Renal pelvis (tissue), 4 donors: ENCODE measurements around the gene FANCF. TPM values are rescaled to one million over a fixed set of nuclear protein-coding genes. Genes with fewer than 3 reads are reported as not detected.

Source experiments
- DNase-seq: peaks from one replicate; pipeline ENCODE4 v3.0.0-alpha.2; 2013
- polyA plus RNA-seq, 3 donors: library from polyadenylated mRNA; unstranded; fragments of 120-200 nt; gene quantifications; one replicate each; pipeline ENCODE4 v1.2.1, GENCODE V29; 2013; ENCODE audit not compliant: insufficient read length in 3 of 3

The FANCF gene
- polyA plus RNA-seq, 3 donors: 18.2 to 20.4 (median 18.5) TPM

DNA sequence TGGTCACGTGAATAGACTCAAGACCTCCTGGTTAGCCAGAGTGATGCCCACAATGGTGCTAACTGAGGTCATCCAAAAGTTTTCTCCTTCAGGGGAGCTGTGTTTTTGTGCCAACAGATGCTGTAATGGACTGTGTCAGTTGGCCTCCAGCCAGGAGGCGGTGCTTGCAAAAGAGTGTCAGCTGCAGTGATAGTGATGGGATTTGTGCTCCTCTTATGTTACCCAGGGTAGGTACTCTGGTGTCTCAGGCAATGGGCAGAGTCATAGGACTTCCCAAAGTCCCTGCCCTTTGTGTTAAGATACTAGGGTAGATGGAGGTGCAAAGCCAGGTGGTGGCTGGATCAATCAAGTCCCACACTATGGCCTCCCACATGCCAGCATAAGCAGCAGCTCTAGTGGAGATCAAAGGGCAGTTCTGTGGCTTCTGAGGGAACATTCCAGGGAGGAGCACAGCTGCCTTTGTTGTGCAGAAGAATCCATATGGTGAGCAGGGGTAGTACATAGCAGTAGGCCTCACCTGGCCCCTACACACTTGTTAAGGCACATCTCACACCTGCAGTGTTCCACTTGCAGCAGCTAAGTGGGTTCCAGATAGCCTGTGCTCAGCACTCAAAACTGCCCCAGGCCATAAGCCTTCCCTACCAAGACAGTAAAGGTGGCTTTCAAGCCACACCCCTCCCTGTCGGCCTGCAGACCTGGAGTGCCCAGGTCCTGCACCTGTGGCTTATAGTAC is 9.4 kb upstream of the FANCF start:
- DNase-seq: no peak

GRCh38 chr11:22633354-22633902 is 7.8 kb upstream of the FANCF start:
- DNase-seq: no peak

DNA sequence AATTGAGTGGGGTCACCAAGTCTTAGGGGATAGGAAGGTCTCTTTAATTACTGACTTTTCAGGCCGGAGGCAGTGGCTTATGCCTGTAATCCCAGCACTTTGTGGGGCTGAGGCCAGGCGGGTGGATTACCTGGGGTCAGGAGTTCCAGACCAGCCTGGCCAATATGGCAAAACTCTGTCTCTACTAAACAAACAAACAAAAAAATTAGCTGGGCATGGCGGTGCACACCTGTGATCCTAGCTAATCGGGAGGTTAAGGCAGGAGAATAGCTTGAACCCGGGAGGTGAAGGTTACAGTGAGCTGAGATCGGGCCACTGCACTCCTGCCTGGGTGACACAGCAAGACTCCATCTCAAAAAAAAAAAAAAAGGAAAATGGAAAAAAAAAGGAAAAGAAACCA is 1.8 kb upstream of the FANCF start:
- no peak for DNase-seq

DNA sequence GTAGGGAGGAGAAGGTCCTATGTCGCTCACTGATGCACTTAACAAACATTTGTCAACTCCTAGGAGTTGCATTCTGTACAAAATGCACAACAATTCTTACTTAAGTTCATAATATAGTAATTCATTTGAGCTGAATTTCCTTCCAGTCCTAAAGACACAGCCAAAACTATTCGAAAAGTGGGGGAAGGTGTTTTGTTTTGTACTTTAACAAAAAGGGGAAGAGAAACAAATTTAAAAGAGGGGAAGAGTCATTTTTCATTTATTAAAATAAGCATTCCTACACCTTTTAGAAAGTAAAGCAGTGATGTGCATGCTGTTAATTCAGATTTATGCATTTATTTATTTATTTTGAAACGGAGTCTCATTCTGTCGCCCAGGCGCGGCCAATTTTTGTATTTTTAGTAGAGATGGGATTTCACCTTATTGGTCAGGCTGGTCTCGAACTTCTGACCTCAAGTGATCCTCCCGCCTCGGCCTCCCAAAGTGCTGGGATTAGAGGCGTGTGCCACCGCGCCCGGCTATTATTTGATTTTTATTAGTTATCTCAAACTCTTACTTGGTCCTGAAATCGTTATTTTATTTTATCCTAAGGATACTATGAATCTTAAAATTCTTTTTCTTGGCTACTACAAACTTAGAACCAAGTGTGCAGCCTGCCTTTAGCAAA is 1.1 kb upstream of the FANCF start:
- DNase-seq: no peak

- DNase-seq: peak; percentile 65
Observed at GRCh38 chr11:22624742-22625447, 728 bp downstream of the FANCF start.

DNA sequence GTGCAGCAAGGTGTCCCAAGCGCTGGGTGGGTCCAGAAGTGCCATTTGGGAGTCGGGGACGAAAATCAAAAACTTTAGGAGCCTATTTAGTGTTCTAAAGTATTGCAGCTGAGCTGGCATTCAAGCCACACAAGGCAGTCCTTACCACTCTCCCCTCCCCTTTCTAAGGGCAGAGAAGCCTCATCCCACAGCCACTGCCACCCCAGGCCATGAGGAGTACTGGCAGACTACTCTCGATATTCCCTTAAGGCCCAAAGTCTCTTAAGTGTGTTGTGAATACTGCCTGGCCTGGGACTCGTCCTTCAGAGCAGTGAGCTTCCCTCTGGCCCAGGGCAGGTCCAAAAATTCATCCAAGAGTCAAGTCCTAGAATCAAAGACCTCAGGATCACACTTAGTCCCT is 7.8 kb downstream of the FANCF start:
- no peak for DNase-seq

DNA sequence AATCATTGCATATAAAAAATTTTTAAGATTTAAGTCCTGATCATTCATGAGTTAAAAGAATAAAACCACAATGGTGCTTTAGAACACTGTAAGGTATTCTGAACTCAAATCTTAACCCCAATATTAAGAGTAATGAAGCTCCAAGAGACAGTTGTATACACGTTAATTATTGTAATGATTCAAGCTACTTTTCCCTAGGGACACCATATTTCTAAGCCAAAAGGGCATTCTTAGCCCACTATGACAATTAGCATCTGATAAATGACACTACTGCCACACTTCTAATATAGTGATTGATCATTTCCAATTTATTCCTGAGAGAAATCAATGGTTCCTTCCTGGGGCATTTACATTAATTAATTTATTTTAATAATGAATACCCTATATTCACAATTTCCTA is 21.7 kb downstream of the FANCF start:
- DNase-seq: no peak

DNA sequence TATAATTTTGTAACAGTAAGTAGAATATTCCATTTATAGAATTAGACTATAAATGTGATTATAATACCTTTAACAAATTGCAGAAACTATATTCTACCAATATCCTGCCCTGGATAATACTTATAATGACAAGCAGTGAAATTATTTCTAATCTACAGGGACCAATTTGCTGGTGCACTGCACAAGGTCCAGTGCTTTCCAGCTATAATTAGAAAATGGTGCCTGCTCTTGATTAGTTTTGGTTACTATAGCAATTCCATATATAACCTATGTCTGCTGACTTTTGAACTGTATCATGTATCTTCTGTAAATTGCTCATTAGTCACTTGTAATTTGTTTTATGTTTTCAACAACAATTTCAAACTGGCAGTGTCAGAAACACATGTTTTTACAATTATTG is 23.1 kb downstream of the FANCF start:
- DNase-seq: no peak

GRCh38 chr11:22599458-22599857 is 26.2 kb downstream of the FANCF start:
- no peak for DNase-seq

- DNase-seq: no peak
Observed at GRCh38 chr11:22597062-22597461, 28.6 kb downstream of the FANCF start.

GRCh38 chr11:22584976-22585375 is 40.6 kb downstream of the FANCF start:
- no peak for DNase-seq

- no peak for DNase-seq
Observed at GRCh38 chr11:22583963-22584492, 41.6 kb downstream of the FANCF start.

- DNase-seq: no peak
Observed at GRCh38 chr11:22582151-22582410, 43.5 kb downstream of the FANCF start.

DNA sequence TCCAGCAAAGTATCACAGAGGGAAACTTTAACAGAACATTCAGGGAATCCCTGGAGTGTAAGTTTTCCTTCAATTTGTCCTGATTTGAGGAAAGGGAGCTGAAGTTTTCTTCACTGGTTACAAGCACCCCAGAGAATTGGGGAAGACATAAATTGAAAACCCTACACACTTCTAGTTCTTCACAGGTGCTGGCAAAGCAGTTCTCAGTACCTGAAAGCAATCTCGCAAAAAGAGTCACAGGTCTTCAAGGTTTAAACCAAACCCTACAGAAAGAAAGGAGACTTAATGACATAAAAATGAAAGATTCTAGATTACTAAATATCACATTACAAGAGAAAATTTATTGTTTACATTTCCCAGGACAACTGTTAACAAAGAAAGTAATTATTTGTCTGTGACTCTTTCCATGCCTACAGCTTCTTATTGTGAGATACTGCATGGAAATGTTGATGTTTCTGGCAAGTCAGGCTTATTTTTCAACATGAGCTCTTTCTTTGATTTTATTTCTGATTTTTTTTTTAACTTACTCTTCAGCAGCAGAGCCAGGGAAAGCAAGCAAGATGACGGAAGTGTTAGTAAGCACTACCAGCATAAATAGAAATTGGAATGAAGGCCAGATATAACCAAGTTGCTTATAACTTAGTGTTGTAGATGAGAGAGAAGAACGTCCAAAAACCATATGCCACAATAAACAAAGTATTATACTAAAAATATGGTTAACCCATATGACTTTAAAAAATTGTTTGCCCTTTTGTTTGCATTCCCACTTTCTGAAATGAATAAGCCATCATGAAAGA is 44.1 kb downstream of the FANCF start:
- DNase-seq: no peak

DNA sequence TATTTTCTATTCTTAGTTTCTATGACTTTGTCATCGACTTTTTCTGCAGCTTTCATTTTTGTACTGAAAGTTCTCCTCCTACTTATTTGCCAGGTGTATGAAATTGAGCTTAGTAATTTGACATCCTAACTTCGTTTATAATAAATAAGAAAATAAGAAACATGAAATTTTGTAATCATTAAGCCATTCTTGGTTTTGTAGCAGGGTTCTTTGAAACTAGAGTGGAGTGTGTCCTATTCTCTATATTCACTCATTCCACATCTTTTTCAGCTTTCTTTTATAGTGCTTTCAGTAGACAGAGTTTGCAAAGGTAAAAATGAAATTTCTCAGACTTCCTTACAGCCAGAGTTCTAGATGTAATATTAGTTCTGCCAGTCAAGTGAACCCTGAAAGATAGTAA is 47.8 kb downstream of the FANCF start:
- no peak for DNase-seq

Other genes starting within 250 kb of the FANCF start
- 10 to 100 TPM; 10.6 to 11.1 (median 11.1) TPM for gene GAS2, start 40.8 kb upstream of the FANCF start, polyA plus RNA-seq
- gene SVIP, start 204.0 kb upstream of the FANCF start, polyA plus RNA-seq: 10 to 100 TPM; 37.7 to 42.1 (median 40.6) TPM
- not detected for gene CCDC179, start 234.7 kb upstream of the FANCF start, polyA plus RNA-seq